GM08714 (cell line): ENCODE data around the gene ZNF587.

Experiments
- H3K4me3 ChIP-seq: fragments of 200-500 bp; sonication (Bioruptor generic); 2 replicates; pipeline ENCODE4 v1.5.1; 2014; ENCODE audit warnings: mild to moderate bottlenecking, low read length, inconsistent platforms
- ZNF274 ChIP-seq: IDR thresholded peaks from 2 replicates; pipeline ENCODE4 v1.6.1; 2012; ENCODE audit warnings: mild to moderate bottlenecking, low read depth, low read length

ZNF587 gene

DNA sequence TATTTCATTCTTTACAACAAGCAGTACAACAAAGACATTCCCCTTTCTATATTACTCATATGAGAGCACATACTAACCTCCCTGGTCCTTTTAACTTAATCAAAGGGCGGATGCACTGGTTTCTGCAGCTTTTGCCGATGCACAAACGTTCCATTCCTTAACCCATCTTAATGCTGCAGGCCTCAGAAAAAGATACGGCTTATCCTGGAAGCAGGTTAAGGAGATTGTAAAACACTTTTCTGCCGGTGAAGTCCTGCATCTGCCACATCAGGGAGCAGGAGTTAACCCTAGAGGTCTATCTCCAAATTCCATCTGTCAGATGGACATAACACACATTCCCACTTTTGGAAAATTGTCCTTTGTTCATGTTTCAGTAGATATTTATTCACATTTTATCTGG, 50.7 kb downstream of the ZNF587 start:
- H3K4me3 ChIP-seq = no peak overlapping the region
- TF ChIP-seq ZNF274 = no peak

DNA sequence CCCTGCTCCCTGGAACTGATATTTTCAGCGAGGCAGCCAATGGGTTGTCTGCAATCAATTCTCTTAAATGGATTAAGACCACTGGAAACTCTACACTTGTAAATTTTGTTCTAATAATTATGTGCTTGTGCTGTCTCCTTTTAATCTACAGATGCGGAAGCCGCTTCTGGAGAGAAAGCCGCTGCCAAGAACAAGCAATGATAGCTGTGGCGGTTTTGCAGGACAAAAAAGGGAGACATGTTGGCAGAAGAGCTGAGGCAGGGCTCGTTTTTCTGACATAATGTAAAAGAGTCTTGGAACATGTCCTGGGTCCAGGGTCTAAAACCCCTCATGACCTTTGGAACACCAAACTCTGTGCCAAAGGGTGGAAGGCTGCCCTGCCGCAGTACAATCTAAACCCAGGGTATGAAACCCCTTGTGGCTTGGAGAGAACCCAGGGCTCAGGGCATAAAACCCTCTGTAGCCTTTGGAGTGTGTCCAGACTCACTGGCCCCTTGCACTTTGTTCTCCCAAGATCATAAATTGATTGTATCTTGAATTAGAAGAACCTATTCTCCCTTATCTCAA, 54.0 kb downstream of the ZNF587 start:
- TF ChIP-seq ZNF274 = no peak
- H3K4me3 ChIP-seq = no peak overlapping the region

DNA sequence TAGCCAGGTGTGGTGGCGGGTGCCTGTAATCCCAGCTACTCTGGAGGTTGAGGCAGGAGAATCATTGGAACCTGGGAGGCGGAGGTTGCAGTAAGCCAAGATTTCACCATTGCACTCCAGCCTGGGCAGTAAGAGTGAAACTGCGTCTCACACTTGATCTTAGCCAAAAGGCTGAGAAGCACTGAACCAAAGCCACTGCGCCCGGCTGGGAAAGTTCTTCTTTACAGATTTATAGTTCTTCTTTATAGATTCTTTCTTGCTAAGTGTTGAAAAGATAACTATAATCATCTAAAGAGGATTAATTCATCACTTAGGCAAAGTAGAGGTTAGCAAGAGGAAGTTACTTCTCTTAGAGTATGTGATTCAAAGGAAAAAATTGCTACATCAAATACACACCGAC, 55.6 kb downstream of the ZNF587 start:
- no peak overlapping the region for H3K4me3 ChIP-seq
- TF ChIP-seq ZNF274 = no peak

DNA sequence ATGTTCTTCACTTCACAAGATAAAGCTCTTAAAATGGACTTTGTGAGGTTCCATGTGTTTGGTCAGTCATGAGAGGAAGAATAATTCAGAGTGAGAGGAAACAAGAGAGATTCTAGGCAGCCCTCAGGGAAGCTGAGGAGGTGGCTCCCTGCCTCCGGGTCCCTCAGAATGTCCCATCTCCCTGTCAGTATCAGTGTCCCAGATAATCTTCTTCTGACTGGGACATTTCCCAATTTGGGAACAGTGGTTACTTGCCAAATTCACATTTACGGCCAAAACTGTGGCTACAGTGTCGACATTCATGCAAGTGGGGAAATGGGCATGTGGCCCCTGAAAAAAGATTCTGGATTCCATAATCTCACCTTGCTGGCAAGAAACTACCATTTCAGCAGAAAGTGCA, 57.7 kb downstream of the ZNF587 start:
- no peak overlapping the region for H3K4me3 ChIP-seq
- no peak for TF ChIP-seq ZNF274

DNA sequence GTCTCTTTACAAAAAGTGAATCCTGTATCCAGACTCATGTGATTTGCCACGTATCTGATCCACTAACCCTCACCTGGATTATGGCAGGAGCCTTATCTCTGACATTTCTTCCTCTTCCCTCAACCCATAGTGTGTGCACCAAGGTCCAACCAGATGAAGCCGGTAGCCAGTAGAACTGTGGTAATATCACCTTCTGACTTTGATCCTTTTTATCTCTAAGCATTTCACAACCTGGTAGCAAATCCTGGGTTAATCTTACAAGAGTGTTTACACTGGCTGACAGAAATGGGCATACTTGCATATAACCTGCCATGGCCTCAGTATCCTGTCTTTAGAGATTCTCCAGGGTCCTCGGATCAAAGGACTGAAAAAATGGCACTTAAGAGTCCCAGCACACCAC, 64.9 kb downstream of the ZNF587 start:
- TF ChIP-seq ZNF274 = no peak
- H3K4me3 ChIP-seq = no peak overlapping the region
